Testis (tissue), 3 donors: ENCODE measurements around the gene ADGRG7. TPM values are rescaled to one million over a fixed set of nuclear protein-coding genes. Genes with fewer than 3 reads are reported as not detected.

Experiments
- DNase-seq: peaks from one replicate; pipeline ENCODE4 v3.0.0-alpha.2; 2019
- H3K27ac ChIP-seq, 2 donors: fragments of 200-600 bp; sonication (generic); one replicate each; pipeline ENCODE4 v1.5.1; 2019
- H3K27me3 ChIP-seq: fragments of 200-600 bp; sonication (generic); one replicate; pipeline ENCODE4 v1.5.1; 2019
- H3K36me3 ChIP-seq: fragments of 200-600 bp; sonication (generic); one replicate; pipeline ENCODE4 v1.5.1; 2017; ENCODE audit warnings: low read depth; ENCODE audit errors: missing control alignments
- H3K4me1 ChIP-seq: fragments of 200-600 bp; sonication (generic); one replicate; pipeline ENCODE4 v1.5.1; 2019
- H3K4me3 ChIP-seq, 2 donors: fragments of 200-600 bp; sonication (generic); one replicate each; pipeline ENCODE4 v1.5.1; 2017 to 2019
- H3K9me3 ChIP-seq: fragments of 200-600 bp; sonication (generic); one replicate; pipeline ENCODE4 v1.5.1; 2017
- POLR2A ChIP-seq: fragments of 450-650 bp; IDR thresholded peaks from one replicate; pipeline ENCODE4 v1.6.1; 2017; ENCODE audit warnings: antibody characterized with exemption, mild to moderate bottlenecking, moderate library complexity
- WGBS, 2 donors: methylation state at CpG; one replicate each; pipeline ENCODE4 v1.1.5; 2018; 5-methylcytosine and 5-hydroxymethylcytosine counted together
- intact Hi-C: fragments of 100-400 bp; cut with DNase I; formaldehyde crosslinking; loops from one replicate; pipeline ENCODE4 v1.15.1; 2023; ENCODE audit warnings: low total_unique reads
- polyA plus RNA-seq: library from polyadenylated mRNA; stranded (reverse); fragments of 350-450 nt; fragmentation: Illumina TruSeq; extraction: RNeasy Lipid Tissue Mini Kit (QIAGEN cat#74804); gene quantifications from one replicate; pipeline ENCODE4 v1.2.3, GENCODE V29; 2014; ENCODE audit warnings: low read depth, low replicate concordance; ENCODE audit not compliant: insufficient read depth
- total RNA-seq, 2 donors: library from RNA; depleted of rRNA; stranded (reverse); fragments of >200 nt; gene quantifications; one replicate each; pipeline ENCODE4 v1.2.3, GENCODE V29; 2016
- TF ChIP-seq, protein P1 (sequence below), 3 experiments: fragments of 450-650 bp in 2 of 3; fragments of 200-600 bp in 1 of 3; sonication (generic) in 1 of 3; IDR thresholded peaks; one replicate each; pipeline ENCODE4 v1.5.1; 2016 to 2019; ENCODE audit warnings: antibody characterized with exemption in 3 of 3, mild to moderate bottlenecking in 2 of 3, moderate library complexity in 1 of 3

The ADGRG7 gene
- total and polyA plus RNA-seq, 3 donors from 2014 or later: 0.16 to 0.43 TPM; not detected in 1

DNA sequence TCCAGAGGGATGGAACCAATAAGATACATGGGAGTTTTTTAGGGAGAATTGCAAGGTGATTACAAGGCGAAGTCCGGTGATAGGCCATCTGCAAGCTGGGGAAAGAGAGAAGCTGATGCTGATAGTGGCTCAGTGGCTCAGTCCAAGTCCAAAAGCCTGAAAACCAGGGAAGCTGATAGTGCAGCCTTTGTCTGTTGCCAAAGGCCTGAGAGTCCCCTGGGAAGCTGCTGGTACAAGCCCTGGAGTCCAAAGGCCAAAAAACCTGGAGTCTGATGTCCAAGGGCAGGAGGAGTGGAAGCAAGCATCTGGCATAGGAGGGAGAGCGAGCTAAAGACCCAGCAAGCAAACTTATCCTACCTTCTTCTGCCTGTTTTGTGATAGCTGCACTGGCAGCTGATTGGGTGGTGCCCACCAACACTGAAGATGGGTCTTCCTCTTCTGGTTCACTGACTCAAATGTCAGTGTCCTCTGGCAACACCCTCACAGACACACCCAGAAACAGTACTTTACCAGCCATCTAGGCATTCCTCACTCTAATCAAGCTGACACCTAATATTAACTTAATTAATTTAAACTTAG lies 116.6 kb downstream of the ADGRG7 start:
- no peaks in the 10 kb centered on the region for H3K9me3 ChIP-seq
- intact Hi-C loops: no loop called here
- WGBS, 2 donors: 90 to 92% methylated on average over 3 of the region's 3 CpGs
- TF ChIP-seq, protein P1, sequence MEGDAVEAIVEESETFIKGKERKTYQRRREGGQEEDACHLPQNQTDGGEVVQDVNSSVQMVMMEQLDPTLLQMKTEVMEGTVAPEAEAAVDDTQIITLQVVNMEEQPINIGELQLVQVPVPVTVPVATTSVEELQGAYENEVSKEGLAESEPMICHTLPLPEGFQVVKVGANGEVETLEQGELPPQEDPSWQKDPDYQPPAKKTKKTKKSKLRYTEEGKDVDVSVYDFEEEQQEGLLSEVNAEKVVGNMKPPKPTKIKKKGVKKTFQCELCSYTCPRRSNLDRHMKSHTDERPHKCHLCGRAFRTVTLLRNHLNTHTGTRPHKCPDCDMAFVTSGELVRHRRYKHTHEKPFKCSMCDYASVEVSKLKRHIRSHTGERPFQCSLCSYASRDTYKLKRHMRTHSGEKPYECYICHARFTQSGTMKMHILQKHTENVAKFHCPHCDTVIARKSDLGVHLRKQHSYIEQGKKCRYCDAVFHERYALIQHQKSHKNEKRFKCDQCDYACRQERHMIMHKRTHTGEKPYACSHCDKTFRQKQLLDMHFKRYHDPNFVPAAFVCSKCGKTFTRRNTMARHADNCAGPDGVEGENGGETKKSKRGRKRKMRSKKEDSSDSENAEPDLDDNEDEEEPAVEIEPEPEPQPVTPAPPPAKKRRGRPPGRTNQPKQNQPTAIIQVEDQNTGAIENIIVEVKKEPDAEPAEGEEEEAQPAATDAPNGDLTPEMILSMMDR (IDR thresholded peaks at IDR 0.05): no peak
- no peak for TF ChIP-seq POLR2A
- no peaks in the 10 kb centered on the region for H3K4me1 ChIP-seq
- no peaks in the 10 kb centered on the region for H3K36me3 ChIP-seq
- no peak for DNase-seq
- no peaks in the 10 kb centered on the region for H3K27me3 ChIP-seq
- no peak overlapping the region for H3K27ac ChIP-seq
- H3K4me3 ChIP-seq: no peak overlapping the region

DNA sequence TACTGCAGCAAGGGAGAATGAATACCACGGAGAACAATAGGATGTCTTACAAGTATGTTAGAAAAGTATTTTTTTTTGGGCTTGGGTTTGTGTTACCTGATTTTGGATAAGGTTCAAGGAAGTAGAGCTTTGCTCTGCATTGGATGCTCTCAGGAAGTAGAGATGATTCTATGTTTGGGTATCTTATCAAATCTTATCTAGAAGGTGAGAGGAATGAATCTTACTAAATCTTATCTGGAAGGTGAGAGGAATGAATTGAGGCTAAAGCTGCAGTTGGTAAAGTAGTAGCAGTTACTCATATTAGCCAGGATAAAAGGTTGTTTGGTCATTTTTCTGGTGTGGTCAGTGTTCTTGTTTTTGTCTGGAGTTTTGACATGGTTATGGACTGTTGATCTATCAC lies 117.3 kb downstream of the ADGRG7 start:
- DNase-seq: no peak
- no peaks in the 10 kb centered on the region for H3K36me3 ChIP-seq
- intact Hi-C loops: no loop called here

DNA sequence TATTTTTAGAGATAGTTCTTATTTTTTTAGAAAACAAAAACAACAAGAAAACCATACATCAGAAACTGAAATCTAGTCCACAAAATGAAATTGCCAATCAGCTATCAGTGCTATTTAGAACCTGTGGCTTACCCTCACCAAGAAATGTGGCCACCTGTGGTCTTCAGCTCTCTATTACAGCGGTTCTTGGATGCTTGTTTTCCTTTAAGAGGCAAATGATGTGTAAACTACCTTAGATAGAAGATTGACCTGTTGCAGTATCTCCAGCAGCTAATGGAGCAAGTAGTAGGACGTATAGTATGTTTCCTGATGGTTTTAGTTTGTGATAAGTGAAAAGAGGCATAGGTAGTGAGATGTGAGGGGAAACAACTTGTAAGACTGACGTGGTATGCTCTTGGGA lies 121.1 kb downstream of the ADGRG7 start:
- no peak overlapping the region for H3K4me3 ChIP-seq
- no peaks in the 10 kb centered on the region for H3K4me1 ChIP-seq
- no peak for DNase-seq
- no peak for TF ChIP-seq POLR2A
- TF ChIP-seq, protein P1 (IDR thresholded peaks at IDR 0.05): no peak
- no peak overlapping the region for H3K27ac ChIP-seq
- H3K36me3 ChIP-seq: no peaks in the 10 kb centered on the region
- WGBS, 2 donors: 80 to 81% methylated on average over 3 of the region's 3 CpGs
- no peaks in the 10 kb centered on the region for H3K9me3 ChIP-seq
- H3K27me3 ChIP-seq: no peaks in the 10 kb centered on the region
- intact Hi-C loops: no loop called here

More for the DNA sequence above, 117.3 kb downstream of the ADGRG7 start:
- H3K4me3 ChIP-seq: no peak overlapping the region
- no peaks in the 10 kb centered on the region for H3K9me3 ChIP-seq
- H3K4me1 ChIP-seq: no peaks in the 10 kb centered on the region
- H3K27me3 ChIP-seq: no peaks in the 10 kb centered on the region
- H3K27ac ChIP-seq: no peak overlapping the region
- WGBS, 2 donors: 72 to 92% methylated on average over 1 of the region's 1 CpG
- TF ChIP-seq, protein P1 (IDR thresholded peaks at IDR 0.05): no peak
- TF ChIP-seq POLR2A: no peak

DNA sequence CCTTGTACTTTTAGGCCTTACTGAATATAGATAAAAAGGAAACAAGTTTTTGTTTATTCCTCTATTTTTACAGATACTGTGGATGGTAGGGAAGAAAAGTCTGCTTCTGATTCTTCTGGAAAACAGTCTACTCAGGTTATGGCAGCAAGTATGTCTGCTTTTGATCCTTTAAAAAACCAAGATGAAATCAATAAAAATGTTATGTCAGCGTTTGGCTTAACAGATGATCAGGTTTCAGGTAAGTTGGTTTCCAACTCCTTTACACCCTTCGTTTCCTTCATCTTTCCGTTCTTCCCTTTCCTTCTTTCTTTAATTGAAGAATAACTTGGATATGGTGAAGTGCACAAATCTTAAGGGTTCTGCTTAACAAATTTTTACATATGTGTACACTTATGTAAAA lies 123.0 kb downstream of the ADGRG7 start:
- H3K36me3 ChIP-seq: no peaks in the 10 kb centered on the region
- no peaks in the 10 kb centered on the region for H3K27me3 ChIP-seq
- no peak overlapping the region for H3K27ac ChIP-seq
- no peak for DNase-seq
- no peak overlapping the region for H3K4me3 ChIP-seq
- TF ChIP-seq POLR2A: no peak
- TF ChIP-seq, protein P1 (IDR thresholded peaks at IDR 0.05): no peak
- intact Hi-C loops: no loop called here
- no peaks in the 10 kb centered on the region for H3K4me1 ChIP-seq
- H3K9me3 ChIP-seq: no peaks in the 10 kb centered on the region
- WGBS, 2 donors: 87 to 93% methylated on average over 3 of the region's 3 CpGs

DNA sequence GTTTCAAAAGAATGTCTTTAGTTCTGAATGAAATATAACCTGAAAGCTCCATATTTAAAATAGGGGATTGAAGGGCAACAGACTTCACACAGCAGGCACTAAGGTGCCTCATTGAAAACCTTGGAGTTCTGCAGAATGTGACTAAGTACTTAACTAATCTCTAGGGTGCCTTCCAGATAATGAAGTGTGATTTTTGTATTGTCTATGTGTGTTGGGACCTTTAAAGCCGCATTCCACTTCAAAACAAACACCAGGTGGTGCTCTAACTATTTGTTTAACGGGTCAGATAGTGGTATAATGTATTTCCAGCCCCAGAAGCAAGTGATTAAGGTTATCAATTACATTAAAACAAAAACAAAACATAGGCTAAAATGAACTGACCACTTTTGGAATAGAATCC lies 127.9 kb downstream of the ADGRG7 start:
- Histone ChIP-seq H3K4me3 (no peak overlapping the region), H3K36me3 (no peaks in the 10 kb centered on the region), H3K27me3 (no peaks in the 10 kb centered on the region), H3K4me1 (no peaks in the 10 kb centered on the region), H3K27ac (no peak overlapping the region), H3K9me3 (no peaks in the 10 kb centered on the region)
- 41 to 52% methylated on average over 2 of the region's 2 CpGs for WGBS, 2 donors
- TF ChIP-seq POLR2A: no peak
- TF ChIP-seq, protein P1 (IDR thresholded peaks at IDR 0.05): peak in 1 of 3 experiments; percentile 19
- DNase-seq: no peak
- intact Hi-C loops: no loop called here
